HCT116 (cell line): ENCODE data around the gene SND1. TPM values are rescaled to one million over a fixed set of nuclear protein-coding genes. Genes with fewer than 3 reads are reported as not detected.

Experiments used
- ATAC-seq: fragments of 200-7000 bp; cut with Tn5 transposase; 2 replicates; pipeline ENCODE4 v1.9.1; 2020; ENCODE audit warnings: mild to moderate bottlenecking, moderate library complexity
- BruUV-seq: library from RNA; stranded (reverse); fragments of 400-500 nt; replicated peaks from 2 replicates; lab custom pipeline; 2021; lab: Mats Ljungman, UMichigan
- CTCF ChIA-PET: fragments of 300-600 bp; sonication (Branson Sonifier 250); formaldehyde crosslinking; loops from one replicate; lab custom pipeline; 2021; ENCODE audit warnings: antibody characterized with exemption; lab: Charles Lee
- POLR2A ChIA-PET: fragments of 300-600, 350-600 bp; sonication (Branson Sonifier 250); formaldehyde crosslinking; loops from one replicate; lab custom pipeline; 2021; ENCODE audit warnings: antibody characterized with exemption; lab: Charles Lee
- RAD21 ChIA-PET, 2 experiments: fragments of 300-600 bp; sonication (Branson Sonifier 250); formaldehyde crosslinking; loops; one replicate each; lab custom pipeline; 2023; ENCODE audit warnings: low total read pairs in 2 of 2; ENCODE audit not compliant: uncharacterized antibody in 2 of 2, unreplicated experiment in 2 of 2, low non-redundant PET in 1 of 2; lab: Charles Lee
- DNase-seq: peaks from one replicate; pipeline ENCODE4 v3.0.0-alpha.2; 2010; ENCODE audit warnings: low read depth, low spot score
- H2AFZ ChIP-seq: fragments of 200-600 bp; shearing (Covaris generic), sonication (generic); 2 replicates; pipeline ENCODE4 v1.6.1; 2017; ENCODE audit warnings: low read depth, mixed run types, mixed read lengths, antibody characterized with exemption, low read length; ENCODE audit not compliant: poor library complexity, severe bottlenecking
- H3K27ac ChIP-seq: 2 replicates; pipeline ENCODE4 v1.5.1; 2012; ENCODE audit warnings: low read depth, low read length
- H3K27me3 ChIP-seq: fragments of 200-600 bp; sonication (generic); 2 replicates; pipeline ENCODE4 v1.6.1; 2016; ENCODE audit warnings: mixed run types, low read length, mixed read lengths; ENCODE audit not compliant: insufficient read depth
- H3K36me3 ChIP-seq, 2 experiments: fragments of 200-500 bp in 1 of 2; fragments of 200-600 bp in 1 of 2; sonication (Bioruptor generic) in 1 of 2; sonication (generic) in 1 of 2; 2 replicates each; pipeline versions ENCODE4 v1.5.1 to v1.6.1; 2014 to 2016; ENCODE audit warnings: low read length in 2 of 2, inconsistent platforms in 1 of 2, mixed read lengths in 1 of 2, mixed run types in 1 of 2; ENCODE audit not compliant: insufficient read depth in 2 of 2, control insufficient read depth in 1 of 2
- H3K4me1 ChIP-seq, 2 experiments: fragments of 200-600 bp in 1 of 2; sonication (generic) in 1 of 2; 2 replicates each; pipeline versions ENCODE4 v1.5.1 to v1.6.1; 2012 to 2017; ENCODE audit warnings: low read length in 2 of 2, inconsistent platforms in 1 of 2, mild to moderate bottlenecking in 1 of 2, mixed read lengths in 1 of 2, mixed run types in 1 of 2, moderate library complexity in 1 of 2; ENCODE audit not compliant: insufficient read depth in 2 of 2, control insufficient read depth in 1 of 2
- H3K4me2 ChIP-seq: fragments of 200-600 bp; sonication (generic); 2 replicates; pipeline ENCODE4 v1.6.1; 2017; ENCODE audit warnings: mixed run types, low read length, mixed read lengths
- H3K4me3 ChIP-seq, 2 experiments: fragments of 200-600 bp in 1 of 2; sonication (generic) in 1 of 2; replicated peaks in 1 of 2; 2 replicates each; pipeline ENCODE4 v1.5.1; 2011 to 2016; ENCODE audit warnings: low read length in 2 of 2, control low read depth in 1 of 2, low read depth in 1 of 2, mild to moderate bottlenecking in 1 of 2, mixed read lengths in 1 of 2, mixed run types in 1 of 2
- H3K79me2 ChIP-seq: fragments of 200-600 bp; sonication (generic); 2 replicates; pipeline ENCODE4 v1.6.1; 2017; ENCODE audit warnings: mild to moderate bottlenecking, mixed run types, low read length, moderate library complexity, mixed read lengths; ENCODE audit not compliant: insufficient read depth
- H3K9ac ChIP-seq: fragments of 200-600 bp; sonication (generic); 2 replicates; pipeline ENCODE4 v1.6.1; 2016; ENCODE audit warnings: low read length, mixed read lengths
- H3K9me2 ChIP-seq: fragments of 200-600 bp; sonication (generic), shearing (Covaris generic); 2 replicates; pipeline ENCODE4 v1.6.1; 2017; ENCODE audit warnings: mixed run types, mild to moderate bottlenecking, moderate library complexity; ENCODE audit not compliant: insufficient read depth
- H3K9me3 ChIP-seq, 2 experiments: fragments of 200-500 bp in 1 of 2; fragments of 200-600 bp in 1 of 2; sonication (Bioruptor generic) in 1 of 2; sonication (generic) in 1 of 2; 2 replicates each; pipeline ENCODE4 v1.6.1; 2014 to 2017; ENCODE audit warnings: low read length in 2 of 2, mixed read lengths in 2 of 2, inconsistent platforms in 1 of 2, low read depth in 1 of 2, mild to moderate bottlenecking in 1 of 2, mixed run types in 1 of 2, moderate library complexity in 1 of 2; ENCODE audit not compliant: control insufficient read depth in 1 of 2, insufficient read depth in 1 of 2
- H4K20me1 ChIP-seq: fragments of 200-600 bp; sonication (generic), shearing (Covaris generic); 2 replicates; pipeline ENCODE4 v1.6.1; 2017; ENCODE audit warnings: mixed run types, mild to moderate bottlenecking, moderate library complexity; ENCODE audit not compliant: insufficient read depth
- ATF3 ChIP-seq: IDR thresholded peaks from 2 replicates; pipeline ENCODE4 v1.6.1; 2012
- CBX3 ChIP-seq: IDR thresholded peaks from 2 replicates; pipeline ENCODE4 v1.6.1; 2012; ENCODE audit warnings: low read depth
- CTCF ChIP-seq, 3 experiments: fragments of 200-600 bp in 1 of 3; sonication (generic) in 1 of 3; IDR thresholded peaks in 2 of 3; conservative IDR thresholded peaks in 1 of 3; 2 replicates each; pipeline ENCODE4 v1.5.1; 2012 to 2017; ENCODE audit warnings: low read depth in 2 of 3, low read length in 2 of 3, antibody characterized with exemption in 1 of 3, borderline replicate concordance in 1 of 3, control low read depth in 1 of 3, mild to moderate bottlenecking in 1 of 3, mixed read lengths in 1 of 3, mixed run types in 1 of 3, moderate library complexity in 1 of 3; ENCODE audit not compliant: insufficient read depth in 1 of 3
- EGR1 ChIP-seq: IDR thresholded peaks from 2 replicates; pipeline ENCODE4 v1.6.1; 2012; ENCODE audit warnings: low read depth
- ELF1 ChIP-seq: IDR thresholded peaks from 2 replicates; pipeline ENCODE4 v1.6.1; 2012; ENCODE audit warnings: low read depth, borderline replicate concordance
- EZH2 ChIP-seq: fragments of 200-600 bp; sonication (generic); IDR thresholded peaks from 2 replicates; pipeline ENCODE4 v1.6.1; 2017; ENCODE audit warnings: antibody characterized with exemption, mixed run types
- EZH2phosphoT487 ChIP-seq: fragments of 200-600 bp; IDR thresholded peaks from 2 replicates; pipeline ENCODE4 v1.6.1; 2018; ENCODE audit warnings: antibody characterized with exemption, borderline replicate concordance
- FOSL1 ChIP-seq: IDR thresholded peaks from 2 replicates; pipeline ENCODE4 v1.6.1; 2012; ENCODE audit warnings: low read depth
- JUND ChIP-seq: IDR thresholded peaks from 2 replicates; pipeline ENCODE4 v1.6.1; 2012
- MAX ChIP-seq: IDR thresholded peaks from 2 replicates; pipeline ENCODE4 v1.6.1; 2012
- POLR2A ChIP-seq: IDR thresholded peaks from 2 replicates; pipeline ENCODE4 v1.7.0; 2011; ENCODE audit warnings: borderline replicate concordance; ENCODE audit not compliant: insufficient read depth, insufficient read length; ENCODE audit errors: extremely low read depth
- POLR2AphosphoS5 ChIP-seq: IDR thresholded peaks from 2 replicates; pipeline ENCODE4 v1.6.1; 2011; ENCODE audit warnings: mild to moderate bottlenecking, low read depth, low read length, moderate library complexity
- SRF ChIP-seq: IDR thresholded peaks from 2 replicates; pipeline ENCODE4 v1.6.1; 2012; ENCODE audit warnings: low read depth
- YY1 ChIP-seq: IDR thresholded peaks from 2 replicates; pipeline ENCODE4 v1.6.1; 2011; ENCODE audit warnings: low read length, low read depth, moderate library complexity, mild to moderate bottlenecking; ENCODE audit not compliant: insufficient replicate concordance; ENCODE audit errors: extremely low read depth
- ZBTB33 ChIP-seq: IDR thresholded peaks from 2 replicates; pipeline ENCODE4 v1.6.1; 2011; ENCODE audit warnings: mild to moderate bottlenecking, low read length, moderate library complexity; ENCODE audit not compliant: insufficient replicate concordance; ENCODE audit errors: extremely low read depth
- ZFX ChIP-seq: fragments of 450-650 bp; IDR thresholded peaks from 2 replicates; pipeline ENCODE4 v1.6.1; 2017
- ZNF274 ChIP-seq: fragments of 200-500 bp; sonication (Bioruptor generic); IDR thresholded peaks from 2 replicates; pipeline ENCODE4 v1.6.1; 2014; ENCODE audit warnings: mild to moderate bottlenecking, low read depth, low read length, inconsistent platforms
- intact Hi-C: fragments of 100-400 bp; cut with micrococcal nuclease; formaldehyde crosslinking; loops from 2 replicates; pipeline ENCODE4 v1.10.0; 2022
- total RNA-seq: library from RNA; stranded (reverse); gene quantifications from one replicate; pipeline ENCODE4 v1.2.1, GENCODE V29; 2021; ENCODE audit not compliant: unreplicated experiment

The SND1 gene
- total RNA-seq, 1 experiment from 2014 or later, result 169 TPM

- Histone ChIP-seq H3K9me3 (no peaks in the 10 kb centered on the region), H3K27me3 (no peaks in the 10 kb centered on the region), H3K4me2 (no peak overlapping the region), H3K9ac (no peak overlapping the region), H3K4me3 (no peak overlapping the region), H2AFZ (no peak overlapping the region), H3K36me3 (no peaks in the 10 kb centered on the region; a peak in 1 of 4 replicates), H4K20me1 (no peaks in the 10 kb centered on the region), H3K79me2 (no peaks in the 10 kb centered on the region), H3K9me2 (no peaks in the 10 kb centered on the region), H3K27ac (no peak overlapping the region), H3K4me1 (no peaks in the 10 kb centered on the region; a peak in 1 of 4 replicates)
- intact Hi-C loops, result no loop called here
- ChIA-PET CTCF (no interaction called here), POLR2A (no interaction called here), RAD21 (no interaction called here)
- DNase-seq (no peak), ATAC-seq (no peak)
- TF ChIP-seq CTCF (IDR thresholded peaks at IDR 0.05 in 2 of 3, conservative IDR thresholded peaks at IDR 0.05 in 1 of 3; ENCODE audit: borderline replicate concordance in 1 of 3, insufficient read depth in 1 of 3, low read depth in 2 of 3, low read length in 2 of 3) (no peak), CBX3 (no peak), SRF (no peak), ZNF274 (no peak), ZFX (no peak), ELF1 (no peak), FOSL1 (no peak), EZH2 (no peak), ATF3 (no peak), MAX (no peak), POLR2AphosphoS5 (no peak), EZH2phosphoT487 (no peak), POLR2A (no peak), ZBTB33 (no peak), JUND (no peak), YY1 (no peak), EGR1 (no peak)
- BruUV-seq, result no TSS peak
Measured at GRCh38 chr7:128057909-128058308, 405.9 kb downstream of the SND1 start.
